GM12878 (cell line): Measurements from ENCODE around the gene CHPF2. TPM values are rescaled to one million over a fixed set of nuclear protein-coding genes. Genes with fewer than 3 reads are reported as not detected.

ENCODE experiments used
- ATAC-seq: fragments of 200-7000 bp; cut with Tn5 transposase; 3 replicates; pipeline ENCODE4 v1.9.1; 2020; ENCODE audit warnings: mild to moderate bottlenecking, moderate library complexity
- BruUV-seq: library from RNA; stranded (reverse); fragments of 400-500 nt; replicated peaks from 2 replicates; lab custom pipeline; 2021; lab: Mats Ljungman, UMichigan
- CTCF ChIA-PET: fragments of 300-600 bp; sonication (Branson Sonifier 250); formaldehyde crosslinking; extraction: SDS; loops from one replicate; lab custom pipeline; 2021; ENCODE audit warnings: inconsistent platforms; lab: Yijun Ruan, JAX
- POLR2A ChIA-PET: fragments of 350-600 bp; formaldehyde crosslinking; extraction: SDS; loops from one replicate; lab custom pipeline; 2021; ENCODE audit warnings: inconsistent platforms; lab: Charles Lee
- RAD21 ChIA-PET: fragments of 300-600 bp; sonication (Branson Sonifier 250); formaldehyde crosslinking; loops from one replicate; lab custom pipeline; 2023; ENCODE audit warnings: antibody characterized with exemption; ENCODE audit not compliant: unreplicated experiment; lab: Charles Lee
- SMC1A ChIA-PET: fragments of 300-600 bp; sonication (Branson Sonifier 250); formaldehyde crosslinking; loops from one replicate; lab custom pipeline; 2023; ENCODE audit not compliant: unreplicated experiment, uncharacterized antibody; lab: Charles Lee
- DNase-seq: peaks from one replicate; pipeline ENCODE4 v3.0.0-alpha.2; 2011; ENCODE audit warnings: low read depth, low spot score
- FAIRE-seq: peaks from 3 replicates; lab custom pipeline; 2011; peaks lifted over from hg19 to GRCh38; lab: Jason Lieb, UNC
- H2AFZ ChIP-seq: 2 replicates; pipeline ENCODE4 v1.6.0; 2011; ENCODE audit warnings: low read depth, low read length, control low read depth; ENCODE audit not compliant: control insufficient read depth
- H3K27ac ChIP-seq: 2 replicates; pipeline ENCODE4 v1.5.1; 2011; ENCODE audit warnings: control low read depth; ENCODE audit not compliant: control insufficient read depth, insufficient read depth
- H3K27me3 ChIP-seq, 2 experiments: replicated peaks in 1 of 2; 2 replicates each; pipeline versions ENCODE4 v1.6.0 to v1.6.1; 2011; ENCODE audit warnings: low read length in 1 of 2; ENCODE audit not compliant: control insufficient read depth in 2 of 2, insufficient read depth in 2 of 2
- H3K36me3 ChIP-seq, 2 experiments: 2 replicates each; pipeline ENCODE4 v1.5.1; 2011; ENCODE audit warnings: low read length in 1 of 2; ENCODE audit not compliant: control insufficient read depth in 2 of 2, insufficient read depth in 2 of 2
- H3K4me1 ChIP-seq: 2 replicates; pipeline ENCODE4 v1.6.1; 2011; ENCODE audit warnings: mild to moderate bottlenecking, low read length, moderate library complexity, mixed read lengths; ENCODE audit not compliant: control insufficient read depth, insufficient read depth
- H3K4me2 ChIP-seq: 2 replicates; pipeline ENCODE4 v1.6.0; 2011; ENCODE audit warnings: control low read depth; ENCODE audit not compliant: control insufficient read depth, insufficient read depth
- H3K4me3 ChIP-seq: fragments of 200-600 bp; sonication (generic); 2 replicates; pipeline ENCODE4 v1.5.1; 2016
- H3K79me2 ChIP-seq: 2 replicates; pipeline ENCODE4 v1.6.0; 2011; ENCODE audit warnings: low read length; ENCODE audit not compliant: control insufficient read depth, insufficient read depth
- H3K9ac ChIP-seq: 2 replicates; pipeline ENCODE4 v1.8.0; 2011; ENCODE audit warnings: low read length, control low read depth, mixed read lengths; ENCODE audit not compliant: control insufficient read depth, insufficient read depth
- H3K9me3 ChIP-seq: replicated peaks from 3 replicates; pipeline ENCODE4 v1.5.1; 2011; ENCODE audit warnings: mild to moderate bottlenecking, low read length; ENCODE audit not compliant: control insufficient read depth, insufficient read depth
- H4K20me1 ChIP-seq: 2 replicates; pipeline ENCODE4 v1.6.0; 2011; ENCODE audit not compliant: control insufficient read depth, insufficient read depth
- ATF7 ChIP-seq: fragments of 450-650 bp; IDR thresholded peaks from 2 replicates; pipeline ENCODE4 v1.6.1; 2016; ENCODE audit warnings: low read depth, mild to moderate bottlenecking
- BACH1 ChIP-seq: fragments of 450-650 bp; IDR thresholded peaks from 2 replicates; pipeline ENCODE4 v1.6.1; 2017; ENCODE audit warnings: mild to moderate bottlenecking, borderline replicate concordance
- BHLHE40 ChIP-seq, 2 experiments: fragments of 450-650 bp in 1 of 2; IDR thresholded peaks; 2 replicates each; pipeline ENCODE4 v1.6.1; 2011 to 2017; ENCODE audit warnings: low read depth in 2 of 2, borderline replicate concordance in 1 of 2, improper control_type of control experiment in 1 of 2, low read length in 1 of 2, mild to moderate bottlenecking in 1 of 2
- EP300 ChIP-seq, 2 experiments: fragments of 150-350 bp in 1 of 2; IDR thresholded peaks; 2 replicates each; pipeline ENCODE4 v1.6.1; 2011 to 2012; ENCODE audit warnings: low read depth in 2 of 2, low read length in 2 of 2, borderline replicate concordance in 1 of 2, improper control_type of control experiment in 1 of 2, inconsistent platforms in 1 of 2; ENCODE audit not compliant: control insufficient read depth in 1 of 2
- PAX5 ChIP-seq: IDR thresholded peaks from 2 replicates; pipeline ENCODE4 v1.6.1; 2011; ENCODE audit warnings: low read depth, low read length, borderline replicate concordance
- PML ChIP-seq: IDR thresholded peaks from 2 replicates; pipeline ENCODE4 v1.6.1; 2012; ENCODE audit warnings: low read length, inconsistent platforms
- SIN3A ChIP-seq: IDR thresholded peaks from 2 replicates; pipeline ENCODE4 v1.6.1; 2012; ENCODE audit warnings: low read depth, low read length, improper control_type of control experiment
- SP1 ChIP-seq: IDR thresholded peaks from one replicate; pipeline ENCODE4 v1.6.1; 2011; ENCODE audit warnings: low read depth, low read length
- TCF12 ChIP-seq: IDR thresholded peaks from 2 replicates; pipeline ENCODE4 v1.6.1; 2011; ENCODE audit warnings: low read depth, mild to moderate bottlenecking, low read length
- ZNF207 ChIP-seq: fragments of 450-650 bp; IDR thresholded peaks from 2 replicates; pipeline ENCODE4 v1.6.1; 2014; ENCODE audit warnings: antibody characterized with exemption, mild to moderate bottlenecking, borderline replicate concordance
- ZNF217 ChIP-seq: fragments of 450-650 bp; IDR thresholded peaks from 2 replicates; pipeline ENCODE4 v1.6.1; 2017; ENCODE audit warnings: antibody characterized with exemption, mild to moderate bottlenecking
- ZZZ3 ChIP-seq: IDR thresholded peaks from 2 replicates; pipeline ENCODE4 v1.6.1; 2011; ENCODE audit warnings: low read depth; ENCODE audit not compliant: control insufficient read depth, insufficient read length
- WGBS: methylation state at CpG from one replicate; pipeline ENCODE4 v1.1.6; 2016; ENCODE audit warnings: low lambda C conversion rate; ENCODE audit not compliant: insufficient replicate concordance, insufficient coverage; ENCODE audit errors: missing lambda C conversion rate; 5-methylcytosine and 5-hydroxymethylcytosine counted together
- in situ Hi-C: fragments of 300-500 bp; cut with MboI; formaldehyde crosslinking; loops from 9 replicates; pipeline ENCODE4 v1.14.3; 2018; ENCODE audit warnings: mixed read lengths
- intact Hi-C: fragments of 100-400 bp; cut with micrococcal nuclease; formaldehyde crosslinking; loops from one replicate; pipeline ENCODE4 v1.14.2; 2022; ENCODE audit not compliant: unreplicated experiment
- polyA plus RNA-seq, 11 experiments: library from polyadenylated mRNA; depleted of rRNA in 4 of 11; unstranded in 6 of 11; stranded (reverse) in 5 of 11; fragments of >200 nt; fragmentation: Nextera tagmentation in 4 of 11; fragmentation: Illumina TruSeq in 1 of 11; extraction: Ambion mirVana in 4 of 11; extraction: Trizol in 1 of 11; gene quantifications; 1 replicate in 1 of 11; 2 replicates in 10 of 11; pipeline versions ENCODE4 v1.2.1 to v1.2.3, GENCODE V29; 2011 to 2016; ENCODE audit warnings: inconsistent platforms in 2 of 11, missing spikeins in 2 of 11, low read depth in 1 of 11
- total RNA-seq, 4 experiments: library from RNA; depleted of rRNA in 3 of 4; stranded (reverse); fragments of >200 nt in 3 of 4; fragmentation: Illumina TruSeq in 1 of 4; extraction: Trizol in 1 of 4; gene quantifications; 2 replicates each; pipeline versions ENCODE4 v1.2.1 to v1.2.3, GENCODE V29; 2013 to 2021
- TF ChIP-seq, protein P1 (sequence below): fragments of 450-650 bp; IDR thresholded peaks from 2 replicates; pipeline ENCODE4 v1.6.1; 2017; ENCODE audit warnings: low read depth, mild to moderate bottlenecking, moderate library complexity
- TF ChIP-seq, protein P2 (sequence below): fragments of 450-650 bp; formaldehyde crosslinking; IDR thresholded peaks from 2 replicates; pipeline ENCODE4 v1.4.0; 2020; ENCODE audit warnings: mild to moderate bottlenecking, moderate library complexity
- TF ChIP-seq, protein P3 (sequence below): IDR thresholded peaks from 2 replicates; pipeline ENCODE4 v1.6.1; 2012; ENCODE audit warnings: low read depth, low read length, improper control_type of control experiment

Gene CHPF2
- total and polyA plus RNA-seq, 10 of the 15 experiments (the other 5 are each of a cell fraction or from before 2014, with no cell fraction given), result 0.23 to 33.1 (median 11.5) TPM

DNA sequence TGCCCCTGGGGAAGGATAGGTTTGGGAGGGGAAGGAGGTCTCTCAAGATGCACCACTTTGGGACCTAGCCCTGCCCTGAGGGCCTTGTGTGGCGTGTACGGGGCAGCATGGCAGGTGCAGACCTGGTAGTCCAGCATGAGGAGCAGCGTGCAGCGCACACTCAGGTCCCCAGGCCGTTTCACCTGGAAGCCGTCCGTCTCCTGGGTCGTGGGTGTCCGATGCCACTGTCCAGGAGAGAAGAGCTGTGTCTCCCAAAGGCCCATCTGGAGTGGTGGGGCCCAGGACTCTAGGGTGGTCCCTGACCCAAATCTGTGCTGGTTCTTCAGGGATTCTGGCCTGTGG is 9.4 kb downstream of the CHPF2 start:
- ChIA-PET CTCF (interaction anchor here (3.3 to 4.0 kb wide), 2 partner anchors 15 to 110 kb away, joined by 28 to 56 read pairs; partner anchors contain the start of gene ABCF2), RAD21 (no interaction called here), POLR2A (no interaction called here), SMC1A (interaction anchor here (3.4 kb wide), 1 partner anchor 8 kb away, joined by 20 read pairs; the partner anchor contains the start of gene CHPF2)
- Histone ChIP-seq H3K4me1 (peaks cover 16% of the 10 kb centered on the region), H3K9me3 (no peaks in the 10 kb centered on the region), H3K79me2 (no peaks in the 10 kb centered on the region), H3K27me3 (peaks cover 10 to 12% of the 10 kb centered on the region in 2 experiments), H3K36me3 (peaks cover 0 to 10% of the 10 kb centered on the region in 2 experiments; a peak in 2 of 4 replicates), H3K27ac (no peak overlapping the region), H3K4me3 (no peak overlapping the region), H4K20me1 (no peaks in the 10 kb centered on the region), H3K4me2 (no peak overlapping the region), H3K9ac (no peak overlapping the region), H2AFZ (no peak overlapping the region)
- FAIRE-seq, result no peak
- ATAC-seq, result no peak
- DNase-seq, result no peak
- in situ Hi-C loops (no loop called here), intact Hi-C loops (loop anchor here (5.0 kb wide), 1 partner anchor 69 kb away; no protein-coding TSS in a partner anchor)
- no TSS peak for BruUV-seq
- WGBS, result 93% methylated on average over 9 of the region's 9 CpGs
- TF ChIP-seq ZNF207 (no peak), ZZZ3 (no peak), PAX5 (no peak), ZNF217 (no peak), SP1 (no peak), BACH1 (no peak), TCF12 (no peak), ATF7 (no peak), PML (no peak), SIN3A (no peak), BHLHE40 (IDR thresholded peaks at IDR 0.05; ENCODE audit: borderline replicate concordance in 1 of 2, low read depth in 2 of 2, low read length in 1 of 2) (no peak), EP300 (IDR thresholded peaks at IDR 0.05; ENCODE audit: borderline replicate concordance in 1 of 2, control insufficient read depth in 1 of 2, low read depth in 2 of 2, low read length in 2 of 2) (no peak)
- TF ChIP-seq, protein P1, sequence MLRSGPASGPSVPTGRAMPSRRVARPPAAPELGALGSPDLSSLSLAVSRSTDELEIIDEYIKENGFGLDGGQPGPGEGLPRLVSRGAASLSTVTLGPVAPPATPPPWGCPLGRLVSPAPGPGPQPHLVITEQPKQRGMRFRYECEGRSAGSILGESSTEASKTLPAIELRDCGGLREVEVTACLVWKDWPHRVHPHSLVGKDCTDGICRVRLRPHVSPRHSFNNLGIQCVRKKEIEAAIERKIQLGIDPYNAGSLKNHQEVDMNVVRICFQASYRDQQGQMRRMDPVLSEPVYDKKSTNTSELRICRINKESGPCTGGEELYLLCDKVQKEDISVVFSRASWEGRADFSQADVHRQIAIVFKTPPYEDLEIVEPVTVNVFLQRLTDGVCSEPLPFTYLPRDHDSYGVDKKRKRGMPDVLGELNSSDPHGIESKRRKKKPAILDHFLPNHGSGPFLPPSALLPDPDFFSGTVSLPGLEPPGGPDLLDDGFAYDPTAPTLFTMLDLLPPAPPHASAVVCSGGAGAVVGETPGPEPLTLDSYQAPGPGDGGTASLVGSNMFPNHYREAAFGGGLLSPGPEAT, result no peak
- TF ChIP-seq, protein P2, sequence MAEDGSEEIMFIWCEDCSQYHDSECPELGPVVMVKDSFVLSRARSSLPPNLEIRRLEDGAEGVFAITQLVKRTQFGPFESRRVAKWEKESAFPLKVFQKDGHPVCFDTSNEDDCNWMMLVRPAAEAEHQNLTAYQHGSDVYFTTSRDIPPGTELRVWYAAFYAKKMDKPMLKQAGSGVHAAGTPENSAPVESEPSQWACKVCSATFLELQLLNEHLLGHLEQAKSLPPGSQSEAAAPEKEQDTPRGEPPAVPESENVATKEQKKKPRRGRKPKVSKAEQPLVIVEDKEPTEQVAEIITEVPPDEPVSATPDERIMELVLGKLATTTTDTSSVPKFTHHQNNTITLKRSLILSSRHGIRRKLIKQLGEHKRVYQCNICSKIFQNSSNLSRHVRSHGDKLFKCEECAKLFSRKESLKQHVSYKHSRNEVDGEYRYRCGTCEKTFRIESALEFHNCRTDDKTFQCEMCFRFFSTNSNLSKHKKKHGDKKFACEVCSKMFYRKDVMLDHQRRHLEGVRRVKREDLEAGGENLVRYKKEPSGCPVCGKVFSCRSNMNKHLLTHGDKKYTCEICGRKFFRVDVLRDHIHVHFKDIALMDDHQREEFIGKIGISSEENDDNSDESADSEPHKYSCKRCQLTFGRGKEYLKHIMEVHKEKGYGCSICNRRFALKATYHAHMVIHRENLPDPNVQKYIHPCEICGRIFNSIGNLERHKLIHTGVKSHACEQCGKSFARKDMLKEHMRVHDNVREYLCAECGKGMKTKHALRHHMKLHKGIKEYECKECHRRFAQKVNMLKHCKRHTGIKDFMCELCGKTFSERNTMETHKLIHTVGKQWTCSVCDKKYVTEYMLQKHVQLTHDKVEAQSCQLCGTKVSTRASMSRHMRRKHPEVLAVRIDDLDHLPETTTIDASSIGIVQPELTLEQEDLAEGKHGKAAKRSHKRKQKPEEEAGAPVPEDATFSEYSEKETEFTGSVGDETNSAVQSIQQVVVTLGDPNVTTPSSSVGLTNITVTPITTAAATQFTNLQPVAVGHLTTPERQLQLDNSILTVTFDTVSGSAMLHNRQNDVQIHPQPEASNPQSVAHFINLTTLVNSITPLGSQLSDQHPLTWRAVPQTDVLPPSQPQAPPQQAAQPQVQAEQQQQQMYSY, result no peak
- TF ChIP-seq, protein P3, sequence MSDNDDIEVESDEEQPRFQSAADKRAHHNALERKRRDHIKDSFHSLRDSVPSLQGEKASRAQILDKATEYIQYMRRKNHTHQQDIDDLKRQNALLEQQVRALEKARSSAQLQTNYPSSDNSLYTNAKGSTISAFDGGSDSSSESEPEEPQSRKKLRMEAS, result no peak
